ENCODE results near the gene LMNTD2. TPM values are rescaled to one million over a fixed set of nuclear protein-coding genes. Genes with fewer than 3 reads are reported as not detected.

Gene LMNTD2
- total and polyA plus RNA-seq, 2 of the 13 experiments (the other 11 are each of a cell fraction or from before 2014, with no cell fraction given) = 1.1 to 3.1 TPM

DNA sequence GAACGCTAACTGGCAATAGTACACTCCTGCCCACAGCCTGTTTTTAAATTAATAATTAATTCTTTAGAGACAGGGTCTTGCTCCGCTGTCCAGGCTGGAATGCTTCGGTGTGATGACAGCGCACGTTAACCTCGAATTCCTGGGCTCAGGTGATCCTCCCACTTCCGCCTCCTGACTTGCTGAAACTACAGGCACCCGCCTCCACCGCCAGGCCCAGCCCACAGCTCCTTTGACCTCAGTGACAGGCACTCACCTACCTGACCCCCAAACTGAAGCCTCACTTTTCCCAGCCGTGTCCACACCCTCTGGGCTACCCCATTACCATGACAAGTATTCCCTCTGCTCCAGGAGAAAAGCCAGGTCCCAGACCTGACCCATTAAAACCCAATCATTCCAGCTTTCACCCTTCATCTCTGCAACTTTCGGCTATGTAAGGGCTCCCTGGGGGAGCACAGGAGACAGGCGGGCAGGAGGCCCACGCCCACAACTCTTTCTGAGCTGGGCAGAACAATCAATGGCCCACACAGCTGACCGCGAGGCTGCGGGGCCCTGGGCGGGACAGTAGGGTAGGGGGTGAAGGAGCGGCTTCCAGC, 730 bp downstream of the LMNTD2 start (continued):
- TF ChIP-seq, protein P1, sequence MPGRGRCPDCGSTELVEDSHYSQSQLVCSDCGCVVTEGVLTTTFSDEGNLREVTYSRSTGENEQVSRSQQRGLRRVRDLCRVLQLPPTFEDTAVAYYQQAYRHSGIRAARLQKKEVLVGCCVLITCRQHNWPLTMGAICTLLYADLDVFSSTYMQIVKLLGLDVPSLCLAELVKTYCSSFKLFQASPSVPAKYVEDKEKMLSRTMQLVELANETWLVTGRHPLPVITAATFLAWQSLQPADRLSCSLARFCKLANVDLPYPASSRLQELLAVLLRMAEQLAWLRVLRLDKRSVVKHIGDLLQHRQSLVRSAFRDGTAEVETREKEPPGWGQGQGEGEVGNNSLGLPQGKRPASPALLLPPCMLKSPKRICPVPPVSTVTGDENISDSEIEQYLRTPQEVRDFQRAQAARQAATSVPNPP (CRISPR knock-in tag; IDR thresholded peaks at IDR 0.05) = no peak
- TF ChIP-seq TEAD3 (CRISPR knock-in tag; optimal IDR thresholded peaks at IDR 0.05; ENCODE audit: borderline replicate concordance) (peak; percentile 97), GABPB1 (CRISPR knock-in tag; IDR thresholded peaks at IDR 0.05) (peak; percentile 17; the same call in 1 of the 2 replicates), DR1 (CRISPR knock-in tag; IDR thresholded peaks at IDR 0.05) (no peak), SAFB2 (CRISPR knock-in tag; IDR thresholded peaks at IDR 0.05; ENCODE audit: borderline replicate concordance, low read depth) (peak; percentile 13; the same call in 1 of the 2 replicates), ATRX (CRISPR knock-in tag; IDR thresholded peaks at IDR 0.05; ENCODE audit: borderline replicate concordance) (no peak), PITX1 (CRISPR knock-in tag; IDR thresholded peaks at IDR 0.05) (peak; percentile 44; the same call in 1 of the 2 replicates), HNF4G (IDR thresholded peaks at IDR 0.05; ENCODE audit: borderline replicate concordance, low read depth, low read length) (no peak), HNF4G (CRISPR knock-in tag; IDR thresholded peaks at IDR 0.05; ENCODE audit: borderline replicate concordance, low read depth) (0 out of 2 replicates have a peak, but pooled peaks have one; percentile 16), ZNF460 (CRISPR knock-in tag; IDR thresholded peaks at IDR 0.05; ENCODE audit: borderline replicate concordance) (peak; percentile 30; the same call in 1 of the 2 replicates), ETV5 (CRISPR knock-in tag; IDR thresholded peaks at IDR 0.05; ENCODE audit: borderline replicate concordance) (peak; percentile 81), ZNF446 (CRISPR knock-in tag; IDR thresholded peaks at IDR 0.05) (no peak), ZNF234 (CRISPR knock-in tag; conservative IDR thresholded peaks at IDR 0.05) (no peak), ZNF350 (CRISPR knock-in tag; IDR thresholded peaks at IDR 0.05; ENCODE audit: borderline replicate concordance, low read depth) (peak; percentile 66; the same call in 1 of the 2 replicates), PHF5A (CRISPR knock-in tag; IDR thresholded peaks at IDR 0.05; ENCODE audit: low read depth, unreplicated experiment) (peak; percentile 26), ELF3 (CRISPR knock-in tag; IDR thresholded peaks at IDR 0.05) (peak; percentile 66), HNRNPLL (IDR thresholded peaks at IDR 0.05; ENCODE audit: low read depth, low read length, poor library complexity, severe bottlenecking) (no peak), ZNF7 (CRISPR knock-in tag; IDR thresholded peaks at IDR 0.05) (no peak)
- TF ChIP-seq, protein P2, sequence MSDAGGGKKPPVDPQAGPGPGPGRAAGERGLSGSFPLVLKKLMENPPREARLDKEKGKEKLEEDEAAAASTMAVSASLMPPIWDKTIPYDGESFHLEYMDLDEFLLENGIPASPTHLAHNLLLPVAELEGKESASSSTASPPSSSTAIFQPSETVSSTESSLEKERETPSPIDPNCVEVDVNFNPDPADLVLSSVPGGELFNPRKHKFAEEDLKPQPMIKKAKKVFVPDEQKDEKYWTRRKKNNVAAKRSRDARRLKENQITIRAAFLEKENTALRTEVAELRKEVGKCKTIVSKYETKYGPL (CRISPR knock-in tag; IDR thresholded peaks at IDR 0.05) = no peak
- TF ChIP-seq, protein P3, sequence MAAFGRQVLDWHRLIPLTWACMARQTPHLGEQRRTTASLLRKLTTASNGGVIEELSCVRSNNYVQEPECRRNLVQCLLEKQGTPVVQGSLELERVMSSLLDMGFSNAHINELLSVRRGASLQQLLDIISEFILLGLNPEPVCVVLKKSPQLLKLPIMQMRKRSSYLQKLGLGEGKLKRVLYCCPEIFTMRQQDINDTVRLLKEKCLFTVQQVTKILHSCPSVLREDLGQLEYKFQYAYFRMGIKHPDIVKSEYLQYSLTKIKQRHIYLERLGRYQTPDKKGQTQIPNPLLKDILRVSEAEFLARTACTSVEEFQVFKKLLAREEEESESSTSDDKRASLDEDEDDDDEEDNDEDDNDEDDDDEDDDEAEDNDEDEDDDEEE (CRISPR knock-in tag; IDR thresholded peaks at IDR 0.05) = no peak
- TF ChIP-seq, protein P4, sequence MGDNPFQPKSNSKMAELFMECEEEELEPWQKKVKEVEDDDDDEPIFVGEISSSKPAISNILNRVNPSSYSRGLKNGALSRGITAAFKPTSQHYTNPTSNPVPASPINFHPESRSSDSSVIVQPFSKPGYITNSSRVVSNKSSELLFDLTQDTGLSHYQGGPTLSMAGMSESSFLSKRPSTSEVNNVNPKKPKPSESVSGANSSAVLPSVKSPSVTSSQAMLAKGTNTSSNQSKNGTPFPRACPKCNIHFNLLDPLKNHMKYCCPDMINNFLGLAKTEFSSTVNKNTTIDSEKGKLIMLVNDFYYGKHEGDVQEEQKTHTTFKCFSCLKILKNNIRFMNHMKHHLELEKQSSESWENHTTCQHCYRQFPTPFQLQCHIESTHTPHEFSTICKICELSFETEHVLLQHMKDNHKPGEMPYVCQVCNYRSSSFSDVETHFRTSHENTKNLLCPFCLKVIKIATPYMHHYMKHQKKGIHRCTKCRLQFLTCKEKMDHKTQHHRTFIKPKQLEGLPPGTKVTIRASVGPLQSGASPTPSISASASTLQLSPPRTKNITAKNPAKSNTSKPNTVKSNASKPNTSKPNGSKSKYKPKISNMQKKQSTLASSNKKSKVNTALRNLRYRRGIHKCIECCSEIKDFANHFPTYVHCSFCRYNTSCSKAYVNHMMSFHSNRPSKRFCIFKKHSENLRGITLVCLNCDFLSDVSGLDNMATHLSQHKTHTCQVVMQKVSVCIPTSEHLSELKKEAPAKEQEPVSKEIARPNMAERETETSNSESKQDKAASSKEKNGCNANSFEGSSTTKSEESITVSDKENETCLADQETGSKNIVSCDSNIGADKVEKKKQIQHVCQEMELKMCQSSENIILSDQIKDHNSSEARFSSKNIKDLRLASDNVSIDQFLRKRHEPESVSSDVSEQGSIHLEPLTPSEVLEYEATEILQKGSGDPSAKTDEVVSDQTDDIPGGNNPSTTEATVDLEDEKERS (CRISPR knock-in tag; IDR thresholded peaks at IDR 0.05) = peak; percentile 61; the same call in 1 of the 2 replicates
- TF ChIP-seq, protein P5, sequence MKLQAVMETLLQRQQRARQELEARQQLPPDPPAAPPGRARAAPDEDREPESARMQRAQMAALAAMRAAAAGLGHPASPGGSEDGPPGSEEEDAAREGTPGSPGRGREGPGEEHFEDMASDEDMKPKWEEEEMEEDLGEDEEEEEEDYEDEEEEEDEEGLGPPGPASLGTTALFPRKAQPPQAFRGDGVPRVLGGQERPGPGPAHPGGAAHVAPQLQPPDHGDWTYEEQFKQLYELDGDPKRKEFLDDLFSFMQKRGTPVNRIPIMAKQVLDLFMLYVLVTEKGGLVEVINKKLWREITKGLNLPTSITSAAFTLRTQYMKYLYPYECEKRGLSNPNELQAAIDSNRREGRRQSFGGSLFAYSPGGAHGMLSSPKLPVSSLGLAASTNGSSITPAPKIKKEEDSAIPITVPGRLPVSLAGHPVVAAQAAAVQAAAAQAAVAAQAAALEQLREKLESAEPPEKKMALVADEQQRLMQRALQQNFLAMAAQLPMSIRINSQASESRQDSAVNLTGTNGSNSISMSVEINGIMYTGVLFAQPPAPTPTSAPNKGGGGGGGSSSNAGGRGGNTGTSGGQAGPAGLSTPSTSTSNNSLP (IDR thresholded peaks at IDR 0.05; ENCODE audit: low read depth, low read length) = no peak

Measured in HepG2 (cell line).